Glomerular visceral epithelial cell (primary cell): Measurements from ENCODE around the gene KMT2D.

Experiments
- DNase-seq: peaks from one replicate; pipeline ENCODE4 v3.0.0-alpha.2; 2016; ENCODE audit errors: extremely low spot score

The KMT2D gene

GRCh38 chr12:49018261-49019119, 42.1 kb downstream of the KMT2D start, which contains the start of gene PRKAG1:
TSS of gene PRKAG1 (minus strand) at chr12:49018776. CDS start at chr12:49018740, 36 bp downstream.
- peak; percentile 95 for DNase-seq

- DNase-seq = peak; percentile 36
These were observed 42.7 kb downstream of the KMT2D start for GRCh38 chr12:49017891-49018260.

GRCh38 chr12:49015196-49015595, 45.4 kb downstream of the KMT2D start:
- no peak for DNase-seq

- no peak for DNase-seq
These were observed 46.0 kb downstream of the KMT2D start for GRCh38 chr12:49014547-49014946.

GRCh38 chr12:49013428-49013827, 47.2 kb downstream of the KMT2D start:
- DNase-seq = no peak

- DNase-seq = no peak
These were observed 47.9 kb downstream of the KMT2D start for GRCh38 chr12:49012739-49013138.
